LNCaP clone FGC (cell line): Measurements from ENCODE around the gene C6orf89.
"Not testable (repeated sequence)": the region's sequence is repeated elsewhere in the genome, so short reads cannot be mapped to it uniquely, and the experiment has no call there.

Experiments used
- DNase-seq: peaks from one replicate; pipeline ENCODE4 v3.0.0-alpha.2; 2011; ENCODE audit warnings: low read depth
- H3K4me3 ChIP-seq: 2 replicates; pipeline ENCODE4 v1.5.1; 2011; ENCODE audit warnings: mild to moderate bottlenecking, low read depth, low read length, control low read depth
- CTCF ChIP-seq: IDR thresholded peaks from 2 replicates; pipeline ENCODE4 v1.5.1; 2012; ENCODE audit warnings: mild to moderate bottlenecking; ENCODE audit not compliant: control insufficient read depth, insufficient read depth; ENCODE audit errors: extremely low read depth

C6orf89 gene

GRCh38 chr6:36940027-36940426, 54.3 kb downstream of the C6orf89 start:
- no peak for DNase-seq
- no peak for TF ChIP-seq CTCF
- H3K4me3 ChIP-seq: no peak overlapping the region

GRCh38 chr6:36941561-36941960, 55.8 kb downstream of the C6orf89 start:
- not testable (repeated sequence) for H3K4me3 ChIP-seq, DNase-seq

- H3K4me3 ChIP-seq, DNase-seq: not testable (repeated sequence)
Measured at GRCh38 chr6:36942329-36942728, 56.6 kb downstream of the C6orf89 start.

GRCh38 chr6:36944650-36945049, 58.9 kb downstream of the C6orf89 start:
- TF ChIP-seq CTCF: no peak
- no peak for DNase-seq
- no peak overlapping the region for H3K4me3 ChIP-seq

GRCh38 chr6:36945301-36945700, 59.5 kb downstream of the C6orf89 start:
- TF ChIP-seq CTCF: no peak
- no peak overlapping the region for H3K4me3 ChIP-seq
- DNase-seq: no peak

GRCh38 chr6:36946526-36946925, 60.8 kb downstream of the C6orf89 start:
- H3K4me3 ChIP-seq: no peak overlapping the region
- no peak for TF ChIP-seq CTCF
- DNase-seq: no peak

- no peak for DNase-seq
- TF ChIP-seq CTCF: no peak
- H3K4me3 ChIP-seq: no peak overlapping the region
Measured at GRCh38 chr6:36947570-36948351, 62.0 kb downstream of the C6orf89 start.

- H3K4me3 ChIP-seq, DNase-seq: not testable (repeated sequence)
Measured at GRCh38 chr6:36949076-36949475, 63.3 kb downstream of the C6orf89 start.
